ENCODE data around the gene EEF1G. TPM values are rescaled to one million over a fixed set of nuclear protein-coding genes. Genes with fewer than 3 reads are reported as not detected.

EEF1G gene
- total and polyA plus RNA-seq, 2 of the 13 experiments (the other 11 are each of a cell fraction or from before 2014, with no cell fraction given): 1,787 to 2,144 TPM

- TF ChIP-seq NCOR1 (IDR thresholded peaks at IDR 0.05; ENCODE audit: borderline replicate concordance, low read length) (no peak), KDM4B (CRISPR knock-in tag; IDR thresholded peaks at IDR 0.05) (peak; percentile 70; the same call in 1 of the 2 replicates), REL (CRISPR knock-in tag; conservative IDR thresholded peaks at IDR 0.05) (0 out of 2 replicates have a peak, but pooled peaks have one; percentile 61), THAP11 (CRISPR knock-in tag; IDR thresholded peaks at IDR 0.05) (peak; percentile 44; the same call in 1 of the 2 replicates), ZNF256 (CRISPR knock-in tag; conservative IDR thresholded peaks at IDR 0.05) (no peak; the same call in 1 of the 2 replicates), GTF2F1 (IDR thresholded peaks at IDR 0.05; ENCODE audit: low read length) (no peak), ZNF781 (CRISPR knock-in tag; IDR thresholded peaks at IDR 0.05; ENCODE audit: borderline replicate concordance, not compliant biosample characterization) (no peak), SALL2 (CRISPR knock-in tag; IDR thresholded peaks at IDR 0.05) (peak; percentile 34; the same call in 1 of the 2 replicates), HNRNPL (IDR thresholded peaks at IDR 0.05; ENCODE audit: low read depth, low read length) (no peak), ZNF260 (CRISPR knock-in tag; IDR thresholded peaks at IDR 0.05; ENCODE audit: borderline replicate concordance, low read depth) (no peak), GLMP (CRISPR knock-in tag; IDR thresholded peaks at IDR 0.05; ENCODE audit: borderline replicate concordance) (no peak), E2F1 (CRISPR knock-in tag; IDR thresholded peaks at IDR 0.05) (no peak), ZBTB38 (CRISPR knock-in tag; IDR thresholded peaks at IDR 0.05) (peak; percentile 81; the same call in 1 of the 2 replicates), ZNF574 (CRISPR knock-in tag; IDR thresholded peaks at IDR 0.05) (peak; percentile 72), AHDC1 (CRISPR knock-in tag; IDR thresholded peaks at IDR 0.05; ENCODE audit: borderline replicate concordance) (no peak), ZNF652 (CRISPR knock-in tag; IDR thresholded peaks at IDR 0.05; ENCODE audit: borderline replicate concordance, low read depth) (peak; percentile 99), MAZ (IDR thresholded peaks at IDR 0.05; ENCODE audit: borderline replicate concordance, low read depth, low read length) (peak; percentile 61; the same call in 1 of the 2 replicates), MAZ (CRISPR knock-in tag; IDR thresholded peaks at IDR 0.05; ENCODE audit: low read depth) (peak; percentile 75; the same call in 1 of the 2 replicates)
Measured at GRCh38 chr11:62601372-62602140, 27.9 kb upstream of the EEF1G start, which contains the start of gene MTA2 (continued).

Measured in HepG2 (cell line).